NCI-H510A (cell line): ENCODE data around the gene ACSF2.
A peak's percentile ranks its signal among the peaks of the same experiment; 100 is the strongest.
"Not testable (repeated sequence)": the region's sequence is repeated elsewhere in the genome, so short reads cannot be mapped to it uniquely, and the experiment has no call there.

ENCODE experiments used
- DNase-seq: peaks from one replicate; lab custom pipeline; 2025; lab: John Stamatoyannopoulos, UW

The ACSF2 gene

DNA sequence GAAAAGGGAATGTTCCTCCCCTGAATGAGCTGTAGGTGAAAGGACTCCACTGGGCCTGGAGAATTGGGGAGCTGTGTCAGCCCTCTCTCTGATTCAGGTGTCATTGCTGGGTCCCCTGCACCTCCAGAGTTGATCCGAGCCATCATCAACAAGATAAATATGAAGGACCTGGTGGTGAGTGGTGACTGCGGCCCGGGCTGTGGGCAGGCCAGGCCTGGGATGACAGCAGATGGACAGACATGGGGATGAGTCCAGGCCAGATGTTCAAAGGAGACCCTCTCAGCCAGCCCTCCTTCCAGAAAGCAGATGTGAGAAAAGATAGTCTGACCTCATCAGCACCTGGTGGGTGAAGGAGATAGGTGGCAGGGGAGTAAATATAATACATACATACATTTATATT lies 38.1 kb downstream of the ACSF2 start:
- no peak for DNase-seq

DNA sequence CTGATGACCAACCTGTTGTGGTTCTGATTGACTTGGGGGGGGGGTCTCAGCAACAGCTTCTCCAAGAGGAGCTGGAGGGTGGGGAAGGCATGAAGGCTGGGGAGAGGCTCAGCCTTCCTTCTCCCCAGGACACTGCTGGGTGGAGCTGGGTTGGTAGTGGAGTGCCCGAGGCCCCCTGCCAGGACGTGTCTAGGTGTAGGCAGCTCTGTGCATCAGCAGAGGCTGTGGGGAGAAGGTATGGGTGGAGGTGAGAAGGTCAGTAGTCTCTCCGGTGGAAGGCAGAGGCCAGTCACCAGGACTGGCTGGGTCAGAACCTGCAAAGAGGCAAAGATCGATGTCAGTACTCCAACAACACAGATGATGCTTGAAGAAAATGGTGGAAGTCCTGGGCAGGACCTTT lies 38.7 kb downstream of the ACSF2 start:
- no peak for DNase-seq

DNA sequence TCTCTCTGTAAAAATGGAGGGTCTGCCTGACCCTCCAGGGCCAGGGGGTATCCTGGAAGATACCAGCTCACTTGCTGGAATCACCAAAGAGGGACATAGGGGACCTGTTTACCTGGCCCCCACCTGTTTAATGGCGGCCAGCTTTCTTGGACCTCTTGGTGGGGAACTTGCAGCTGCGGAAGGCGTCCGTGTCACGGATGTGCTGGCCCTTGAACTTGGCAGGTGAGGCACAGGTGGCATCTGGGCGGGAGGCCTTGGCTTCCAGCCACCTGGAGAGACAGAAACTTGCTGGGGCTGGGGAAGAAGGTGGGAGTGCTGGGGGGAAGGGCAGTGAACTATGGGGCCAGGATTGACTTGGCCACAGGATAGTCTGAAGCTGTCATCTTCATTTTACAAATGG lies 39.2 kb downstream of the ACSF2 start:
- DNase-seq, result peak; percentile 20

DNA sequence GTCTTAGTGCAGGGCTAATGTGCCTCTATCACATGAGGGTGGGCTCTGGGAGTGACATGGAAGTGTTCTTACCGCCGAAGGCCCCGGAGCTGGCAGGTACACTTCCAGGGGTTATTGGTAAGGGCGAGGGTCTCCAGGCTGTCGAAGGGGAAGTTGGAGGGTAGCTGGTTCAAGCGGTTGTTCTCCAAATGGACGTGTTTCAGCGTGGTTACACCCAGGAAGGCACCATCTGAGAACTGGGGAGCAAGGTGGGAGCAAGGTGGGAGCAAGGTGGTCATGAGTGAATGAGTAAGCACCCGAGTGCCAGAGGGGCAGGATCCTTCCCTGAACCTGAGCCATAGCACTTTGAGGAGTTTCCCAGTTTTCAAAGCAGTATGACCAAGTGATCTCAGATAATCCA lies 39.6 kb downstream of the ACSF2 start:
- no peak for DNase-seq

DNA sequence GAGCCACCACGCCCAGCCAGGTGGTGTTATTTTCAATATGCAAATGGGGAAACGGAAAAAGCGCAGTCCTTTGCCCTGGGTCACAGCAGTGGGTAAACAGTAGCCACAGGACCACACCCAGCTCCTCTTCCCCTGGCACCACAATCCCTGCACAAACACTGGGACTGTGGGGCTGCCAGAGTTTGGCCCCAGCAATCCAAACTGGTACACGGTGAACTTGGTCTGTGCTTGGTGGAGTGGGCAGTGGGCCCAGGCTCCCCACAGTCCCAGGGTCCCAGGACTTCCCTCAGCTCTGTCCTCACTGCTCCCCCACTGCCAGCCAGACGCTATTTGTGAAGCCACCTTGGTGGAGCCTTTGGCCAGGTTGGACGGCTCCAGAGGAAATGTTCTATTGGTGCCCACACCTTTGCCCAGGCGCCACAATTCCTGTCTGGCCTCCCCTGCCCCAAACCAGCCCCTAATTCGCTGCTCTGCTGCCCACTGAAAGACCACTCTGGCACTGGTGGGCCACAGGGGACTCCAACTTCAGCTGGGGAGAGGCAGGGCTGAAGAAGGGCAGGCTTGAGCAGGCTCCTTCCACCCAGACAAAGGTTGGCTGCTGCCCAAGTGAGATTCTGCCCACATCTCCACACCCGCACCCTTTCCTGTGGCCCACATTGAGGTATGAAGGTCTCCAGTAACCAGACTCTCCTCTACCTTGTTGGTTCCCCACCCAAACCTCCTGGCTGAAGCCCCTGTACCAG lies 40.5 kb downstream of the ACSF2 start:
- DNase-seq, result peak; percentile 18

DNA sequence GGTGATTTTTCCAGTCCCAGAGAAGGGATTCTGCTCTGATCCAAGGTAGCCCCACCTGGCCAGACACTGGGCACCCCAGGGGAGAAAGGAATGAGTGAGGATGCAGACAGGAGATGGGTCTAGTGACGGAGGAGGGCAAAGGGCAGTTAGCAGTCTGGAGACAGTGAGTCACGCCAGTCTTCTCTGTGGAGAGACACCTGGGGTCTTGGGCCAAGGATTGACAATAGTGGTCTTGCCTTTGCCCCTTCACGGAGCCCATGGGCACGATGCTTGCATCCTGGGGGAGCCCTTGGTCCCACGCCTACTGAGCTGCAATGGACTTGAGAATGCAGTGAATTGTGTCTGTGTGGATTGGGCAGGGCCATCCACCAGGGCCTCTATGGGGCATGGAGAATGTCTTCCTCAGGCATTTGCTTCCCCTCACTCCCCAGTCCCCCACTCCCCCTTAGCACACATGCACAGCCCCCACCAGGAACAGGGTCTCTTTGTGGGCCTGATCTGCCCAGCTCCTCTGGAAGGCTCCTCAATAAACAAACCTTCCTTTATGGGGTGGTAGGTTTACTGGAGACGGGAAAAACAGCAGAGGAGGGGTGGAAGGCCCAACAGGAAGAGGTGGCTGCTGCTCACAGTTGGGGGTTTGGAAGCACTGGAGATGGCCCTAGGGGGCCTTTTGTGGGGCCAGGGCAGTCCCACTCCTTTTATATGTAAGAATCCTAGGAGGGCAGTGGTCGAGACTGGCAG lies 41.3 kb downstream of the ACSF2 start:
- DNase-seq, result no peak

DNA sequence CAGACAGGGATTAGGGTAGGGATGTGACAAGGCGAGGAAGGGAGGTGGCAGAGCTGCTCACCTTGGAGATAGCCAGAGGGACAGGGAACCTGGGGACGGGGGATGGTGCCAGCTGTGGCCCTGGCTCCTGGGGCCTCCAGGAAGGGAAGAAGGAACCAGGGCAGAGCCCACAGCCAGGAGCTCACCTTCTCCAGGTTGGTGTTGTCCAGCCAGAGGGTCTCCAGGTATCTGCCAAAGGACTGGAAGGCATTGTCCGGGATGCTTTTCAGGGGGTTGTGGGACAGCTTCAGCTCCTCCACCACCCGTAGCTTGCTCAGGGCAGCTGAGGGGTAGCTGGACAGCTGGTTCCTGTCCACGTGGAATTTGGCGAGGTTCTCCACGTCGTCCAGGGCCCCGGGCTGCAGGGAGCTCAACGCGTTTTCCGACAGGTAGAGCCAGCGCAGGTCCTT lies 41.9 kb downstream of the ACSF2 start:
- no peak for DNase-seq

DNA sequence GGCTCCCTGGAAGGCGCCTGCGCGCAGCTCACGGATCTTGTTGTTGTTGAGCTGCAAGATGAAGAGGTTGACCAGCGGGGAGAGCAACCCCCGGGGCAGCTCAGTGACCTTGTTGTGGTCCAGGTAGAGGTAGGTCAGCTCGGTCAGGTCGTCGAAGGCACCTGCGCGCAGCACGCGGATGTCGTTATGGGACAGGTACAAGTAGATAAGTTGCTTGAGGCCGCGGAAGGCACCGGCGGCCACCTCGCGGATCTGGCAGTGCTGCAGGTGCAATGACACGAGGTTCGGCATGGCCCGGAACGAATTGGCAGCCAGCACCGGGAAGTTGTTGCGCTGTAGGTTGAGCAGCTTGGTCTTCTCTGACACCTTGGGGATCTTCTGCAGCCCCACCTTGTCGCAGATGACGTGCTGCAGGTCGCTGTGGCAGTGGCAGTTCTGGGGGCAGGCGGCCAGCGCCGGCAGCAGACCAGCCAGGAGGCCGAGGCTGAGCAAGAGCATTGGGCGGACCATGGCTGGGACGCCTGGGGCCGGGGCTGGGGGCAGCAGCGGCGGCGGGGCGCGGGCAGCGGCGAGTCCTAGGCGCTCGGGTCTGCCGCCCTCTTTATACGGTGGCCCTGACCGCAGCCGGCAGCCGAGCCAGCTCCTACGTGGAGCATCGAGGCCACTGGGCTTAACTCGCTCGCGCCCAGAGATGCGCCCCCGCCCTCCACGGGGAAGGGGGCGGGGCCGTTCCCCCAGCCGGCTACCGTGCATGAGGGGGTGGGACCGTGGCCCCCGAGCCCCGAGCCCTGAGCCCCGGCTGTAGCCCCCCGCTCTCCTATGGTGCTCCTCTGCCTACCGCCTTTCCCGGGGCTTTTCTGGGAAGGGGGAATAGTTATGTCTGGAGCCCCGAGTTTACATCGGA lies 42.5 kb downstream of the ACSF2 start, which contains the start of gene CHAD:
Gene CHAD, minus strand, starts transcription at position 577 of the 904 bp plus-strand sequence. Its CDS starts 67 bp downstream, at position 510.
- no peak for DNase-seq

DNA sequence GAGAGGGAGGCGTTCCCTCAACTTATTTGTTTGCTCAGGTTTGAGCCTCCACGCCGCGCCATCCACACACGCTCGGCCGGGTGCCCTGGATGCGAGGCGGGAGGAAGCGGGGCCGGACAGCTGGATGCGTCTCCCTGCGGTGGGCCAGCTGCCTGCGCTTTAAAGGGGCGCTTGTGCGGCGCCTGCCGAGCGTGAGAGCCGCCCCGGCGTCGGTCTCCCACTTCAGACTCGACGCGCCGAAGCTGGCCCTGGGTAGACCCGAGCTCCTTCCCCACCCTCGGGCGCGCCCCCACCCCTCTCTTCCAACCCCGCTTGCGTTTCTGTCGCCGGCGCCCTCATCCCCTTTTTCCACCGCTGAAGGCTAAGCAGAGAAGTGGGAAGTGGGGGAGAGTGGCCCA lies 43.2 kb downstream of the ACSF2 start:
- no peak for DNase-seq

DNA sequence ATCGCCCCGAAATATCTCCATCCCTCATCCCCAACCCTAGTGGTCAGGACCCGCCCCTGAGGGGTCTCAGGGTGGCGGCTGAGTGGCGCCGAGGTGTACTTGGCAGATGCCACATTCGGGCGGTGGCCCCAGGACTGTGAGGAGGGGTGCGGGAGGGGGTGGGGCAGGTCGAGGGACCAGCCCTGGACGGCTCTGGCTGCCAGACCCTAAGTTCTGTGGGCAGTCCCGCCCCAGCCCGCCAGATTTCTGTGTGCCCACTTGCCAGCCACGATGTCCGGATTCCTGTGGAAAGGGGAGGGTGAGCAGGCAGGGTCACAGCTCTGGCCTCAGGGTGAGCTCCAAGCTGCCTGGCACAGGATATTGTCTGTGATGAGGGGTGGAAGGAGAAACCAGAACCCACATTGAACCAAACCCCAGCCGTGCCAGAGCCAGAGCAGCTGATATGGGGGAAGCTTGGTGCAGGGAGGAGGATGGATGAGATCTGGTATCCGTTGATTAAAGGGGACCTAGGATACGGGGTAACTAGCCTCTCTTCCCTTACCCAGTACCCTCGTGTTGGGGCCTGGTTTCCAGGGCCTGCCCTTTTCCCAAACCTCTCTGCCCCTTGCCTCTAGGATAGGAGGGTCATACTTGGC lies 43.8 kb downstream of the ACSF2 start:
- no peak for DNase-seq

DNA sequence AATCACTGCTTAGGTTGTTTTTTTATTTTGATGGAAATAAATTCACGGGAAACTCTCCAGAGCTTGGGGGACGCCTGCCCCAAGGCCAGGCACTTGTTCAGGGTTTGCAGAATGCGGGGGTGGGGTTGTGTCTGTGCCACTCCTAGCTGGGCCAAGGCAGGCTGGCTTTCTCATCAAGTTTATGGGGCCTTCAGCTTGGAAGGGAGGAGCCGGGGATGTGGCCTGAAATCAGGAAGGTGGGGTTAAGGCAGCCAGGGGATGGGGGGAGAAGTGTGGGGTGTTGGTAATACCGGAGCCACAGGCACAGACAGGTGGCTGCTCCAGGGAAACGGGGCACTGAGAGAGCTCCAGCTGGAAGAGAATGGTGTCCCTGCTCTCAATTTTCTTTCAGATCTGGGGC lies 44.4 kb downstream of the ACSF2 start:
- peak; percentile 53 for DNase-seq

DNA sequence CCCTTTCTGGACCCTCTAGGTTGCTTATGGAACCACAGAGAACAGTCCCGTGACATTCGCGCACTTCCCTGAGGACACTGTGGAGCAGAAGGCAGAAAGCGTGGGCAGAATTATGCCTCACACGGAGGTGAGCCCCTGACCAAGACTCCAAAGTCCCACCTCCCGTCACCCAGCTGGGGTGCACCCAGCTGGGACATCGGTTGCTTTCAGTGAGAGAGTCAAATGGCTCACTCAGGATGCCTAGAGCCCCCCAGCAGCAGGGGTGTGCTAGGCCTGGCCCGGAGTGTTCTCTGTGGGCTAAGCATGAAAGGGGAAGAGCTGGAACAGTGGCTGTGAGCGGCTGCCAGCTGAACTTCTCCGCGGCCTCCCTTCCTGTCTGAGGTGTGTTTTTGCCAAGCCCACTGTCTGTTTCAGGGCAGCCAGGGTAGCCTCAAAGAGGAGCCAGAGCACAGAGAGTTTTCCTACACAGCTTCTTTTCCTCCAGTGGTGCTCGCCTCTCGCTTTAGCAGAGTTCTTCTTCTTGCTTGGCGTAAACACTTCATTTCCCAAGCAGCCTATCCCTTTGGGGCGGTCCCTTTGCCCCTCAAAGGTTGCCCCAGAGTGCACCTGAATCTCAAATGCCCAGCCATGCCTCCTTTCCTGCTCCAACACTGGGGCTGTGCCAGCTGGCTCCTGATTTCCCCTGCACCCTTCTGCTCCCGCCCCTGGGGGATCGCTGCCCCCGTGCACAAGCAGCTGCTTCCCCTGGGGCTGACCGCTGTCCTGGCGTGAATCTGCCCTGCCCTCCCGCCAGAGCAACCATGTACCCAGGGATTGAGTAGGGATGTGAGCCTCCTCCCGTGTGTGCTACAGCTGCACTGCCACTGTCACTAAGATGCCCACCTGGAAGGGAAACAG lies 45.2 kb downstream of the ACSF2 start:
- no peak for DNase-seq

DNA sequence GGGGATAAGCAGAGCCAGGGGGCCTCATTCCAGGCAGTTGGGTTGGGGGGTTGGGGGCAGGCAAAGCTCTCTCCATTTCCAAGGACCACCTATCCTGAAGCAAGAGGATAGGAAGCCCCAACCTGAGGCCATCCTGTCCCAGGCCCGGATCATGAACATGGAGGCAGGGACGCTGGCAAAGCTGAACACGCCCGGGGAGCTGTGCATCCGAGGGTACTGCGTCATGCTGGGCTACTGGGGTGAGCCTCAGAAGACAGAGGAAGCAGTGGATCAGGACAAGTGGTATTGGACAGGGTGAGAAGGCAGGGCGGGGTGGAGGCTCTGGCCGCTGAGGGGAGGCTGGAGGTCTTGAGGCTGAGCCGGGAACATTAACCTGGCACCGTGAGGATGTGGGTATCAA lies 46.3 kb downstream of the ACSF2 start:
- no peak for DNase-seq

DNA sequence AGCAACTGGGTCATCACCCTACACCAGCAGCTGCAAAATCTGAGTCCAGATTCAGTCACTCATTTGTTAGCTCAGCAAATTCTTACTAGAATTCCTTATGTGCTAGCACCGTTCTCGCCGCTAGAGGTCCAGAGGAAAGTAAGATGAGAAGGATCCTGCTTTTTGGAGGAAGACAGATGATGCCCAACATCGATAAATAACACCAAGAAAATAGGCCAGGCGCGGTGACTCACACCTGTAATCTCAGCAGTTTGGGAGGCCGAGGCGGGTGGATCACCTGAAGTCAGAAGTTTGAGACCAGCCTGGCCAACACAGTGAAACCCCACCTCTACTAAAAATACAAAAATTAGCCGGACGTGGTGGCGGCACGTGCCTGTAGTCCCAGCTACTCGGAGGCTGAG lies 46.7 kb downstream of the ACSF2 start:
- not testable (repeated sequence) for DNase-seq

DNA sequence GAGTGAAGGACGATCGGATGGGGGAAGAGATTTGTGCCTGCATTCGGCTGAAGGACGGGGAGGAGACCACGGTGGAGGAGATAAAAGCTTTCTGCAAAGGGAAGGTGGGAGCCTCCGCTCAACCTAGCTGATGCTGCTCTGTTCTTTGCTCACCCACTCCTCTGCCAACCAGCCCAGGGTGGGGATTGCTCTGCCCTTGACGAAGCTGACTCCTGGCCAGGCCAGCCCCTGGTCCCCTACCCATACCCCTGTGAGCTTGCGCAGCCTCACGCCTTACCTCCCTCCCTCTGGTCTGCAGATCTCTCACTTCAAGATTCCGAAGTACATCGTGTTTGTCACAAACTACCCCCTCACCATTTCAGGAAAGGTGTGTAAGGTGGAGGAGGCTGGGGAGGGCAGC lies 47.9 kb downstream of the ACSF2 start:
- DNase-seq, result no peak

DNA sequence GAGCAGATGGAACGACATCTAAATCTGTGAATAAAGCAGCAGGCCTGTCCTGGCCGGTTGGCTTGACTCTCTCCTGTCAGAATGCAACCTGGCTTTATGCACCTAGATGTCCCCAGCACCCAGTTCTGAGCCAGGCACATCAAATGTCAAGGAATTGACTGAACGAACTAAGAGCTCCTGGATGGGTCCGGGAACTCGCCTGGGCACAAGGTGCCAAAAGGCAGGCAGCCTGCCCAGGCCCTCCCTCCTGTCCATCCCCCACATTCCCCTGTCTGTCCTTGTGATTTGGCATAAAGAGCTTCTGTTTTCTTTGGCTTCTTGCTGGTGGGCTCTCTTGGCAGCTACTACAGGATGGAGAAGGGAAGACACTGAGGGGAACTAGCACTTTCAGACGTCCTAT lies 48.5 kb downstream of the ACSF2 start:
- DNase-seq, result no peak

DNA sequence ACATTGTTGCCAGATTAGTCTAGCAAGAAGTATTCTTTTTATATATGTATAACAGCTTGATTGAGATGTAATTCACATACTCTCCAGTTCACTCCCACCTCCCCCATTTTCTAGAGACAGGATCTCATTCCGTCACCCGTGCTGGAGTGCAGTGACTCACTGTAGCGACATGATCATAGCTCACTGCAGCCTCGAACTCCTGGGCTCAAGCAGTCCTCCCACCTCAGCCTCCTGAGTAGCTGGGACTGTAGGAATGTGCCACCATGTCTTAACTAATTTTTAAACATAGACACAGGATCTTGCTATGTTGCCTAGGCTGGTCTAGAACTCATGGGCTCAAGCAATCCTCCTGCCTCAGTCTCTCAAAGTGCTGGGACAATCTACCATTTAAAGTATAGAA lies 49.3 kb downstream of the ACSF2 start:
- DNase-seq, result no peak

DNA sequence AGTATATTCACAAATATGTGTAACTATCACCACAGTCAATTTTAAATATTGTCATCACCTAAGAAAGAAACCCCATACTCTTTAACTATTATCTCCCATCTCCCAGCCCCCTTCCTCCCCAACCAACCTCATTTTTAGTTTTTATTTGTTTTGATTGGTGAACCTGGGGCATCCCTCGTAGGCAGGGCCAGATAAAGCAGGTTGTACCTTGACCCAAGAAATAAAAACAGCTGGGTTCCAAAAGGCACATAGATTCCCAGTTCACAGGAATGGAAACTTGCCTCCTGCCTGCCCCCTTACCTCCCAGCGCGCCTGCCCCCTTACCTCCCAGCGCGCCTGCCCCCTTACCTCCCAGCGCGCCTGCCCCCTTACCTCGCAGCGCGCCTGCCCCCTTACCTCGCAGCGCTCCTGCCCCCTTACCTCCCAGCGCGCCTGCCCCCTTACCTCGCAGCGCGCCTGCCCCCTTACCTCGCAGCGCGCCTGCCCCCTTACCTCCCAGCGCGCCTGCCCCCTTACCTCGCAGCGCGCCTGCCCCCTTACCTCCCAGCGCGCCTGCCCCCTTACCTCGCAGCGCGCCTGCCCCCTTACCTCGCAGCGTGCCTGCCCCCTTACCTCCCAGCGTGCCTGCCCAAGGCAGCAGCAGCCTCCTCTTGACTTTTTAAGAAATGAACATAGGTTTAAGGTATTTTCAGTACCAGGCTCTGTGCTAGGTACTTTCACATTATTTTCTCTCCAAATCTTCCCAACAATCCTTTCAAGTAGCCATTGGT lies 49.9 kb downstream of the ACSF2 start:
- DNase-seq, result not testable (repeated sequence)

DNA sequence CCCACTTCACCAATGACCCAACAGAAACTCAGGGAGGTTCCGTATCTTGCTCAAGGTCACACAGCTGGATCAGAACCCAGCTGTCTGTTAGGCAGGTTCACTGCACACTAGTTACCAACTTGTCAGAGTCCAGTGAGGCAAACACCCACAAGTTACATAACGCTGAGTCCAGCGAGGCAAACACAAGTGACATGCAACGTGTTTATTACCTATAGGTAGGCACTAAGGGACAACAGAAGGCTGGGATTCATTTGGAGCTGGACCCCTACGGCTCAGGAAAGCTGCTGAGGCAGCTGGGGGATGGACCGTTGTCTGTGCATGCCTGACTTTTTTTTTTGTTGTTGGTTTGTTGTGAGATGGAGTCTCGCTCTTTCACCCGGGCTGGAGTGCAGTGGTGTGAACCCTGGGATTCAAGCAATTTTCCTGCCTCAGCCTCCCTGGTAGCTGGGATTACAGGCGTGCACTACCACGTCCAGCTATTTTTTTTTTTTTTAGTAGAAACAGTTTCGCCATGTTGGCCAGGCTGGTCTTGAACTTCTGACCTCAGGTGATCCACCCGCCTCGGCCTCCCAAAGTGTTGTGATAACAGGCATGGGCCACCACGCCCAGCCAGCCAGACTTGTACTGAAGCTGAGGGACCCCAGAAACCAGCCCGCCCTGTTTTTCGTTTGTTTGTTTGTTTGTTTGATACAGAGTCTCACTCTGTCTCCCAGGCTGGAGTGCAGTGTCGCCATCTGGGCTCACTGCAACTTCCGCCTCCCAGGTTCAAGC lies 50.7 kb downstream of the ACSF2 start:
- DNase-seq, result no peak
